HepG2 (cell line): Measurements from ENCODE around the gene PCDHGB3. TPM values are rescaled to one million over a fixed set of nuclear protein-coding genes. Genes with fewer than 3 reads are reported as not detected.

ENCODE experiments used
- ATAC-seq: fragments of 200-7000 bp; cut with Tn5 transposase; 3 replicates; pipeline ENCODE4 v1.9.1; 2020; ENCODE audit warnings: mild to moderate bottlenecking, moderate library complexity
- BruUV-seq: library from RNA; stranded (reverse); fragments of 400-500 nt; replicated peaks from 2 replicates; lab custom pipeline; 2021; lab: Mats Ljungman, UMichigan
- CTCF ChIA-PET: fragments of 300-600 bp; formaldehyde crosslinking; extraction: SDS; loops from one replicate; lab custom pipeline; 2021; ENCODE audit warnings: low total read pairs, inconsistent platforms, low intra/inter-chr PET ratio; lab: Yijun Ruan, JAX
- POLR2A ChIA-PET: fragments of 350-600 bp; sonication (Branson Sonifier 250); formaldehyde crosslinking; loops from one replicate; lab custom pipeline; 2020; ENCODE audit warnings: antibody characterized with exemption, inconsistent platforms; lab: Yijun Ruan, JAX
- DNase-seq: peaks from one replicate; pipeline ENCODE4 v3.0.0-alpha.2; 2015; ENCODE audit warnings: low spot score
- FAIRE-seq: peaks from 3 replicates; lab custom pipeline; 2011; peaks lifted over from hg19 to GRCh38; lab: Jason Lieb, UNC
- H2AFZ ChIP-seq: one replicate; pipeline ENCODE4 v1.6.1; 2011; ENCODE audit warnings: low read length, inconsistent platforms
- H3K27ac ChIP-seq: fragments of 300-600 bp; 3 replicates; pipeline ENCODE4 v1.8.0; 2011; ENCODE audit warnings: mixed run types, mild to moderate bottlenecking, mixed read lengths, low read length, inconsistent platforms; ENCODE audit not compliant: insufficient read depth; ENCODE audit errors: extremely low read length
- H3K27me3 ChIP-seq, 2 experiments: fragments of 200-600 bp in 1 of 2; 2 replicates in 1 of 2; 3 replicates in 1 of 2; pipeline versions ENCODE4 v1.6.0 to v1.8.0; 2011; ENCODE audit warnings: low read length in 2 of 2, mild to moderate bottlenecking in 2 of 2, moderate library complexity in 2 of 2, inconsistent platforms in 1 of 2; ENCODE audit not compliant: insufficient read depth in 2 of 2, control insufficient read depth in 1 of 2
- H3K36me3 ChIP-seq, 2 experiments: fragments of 200-600 bp in 1 of 2; replicated peaks in 1 of 2; 2 replicates in 1 of 2; 3 replicates in 1 of 2; pipeline versions ENCODE4 v1.5.1 to v1.8.0; 2011; ENCODE audit warnings: low read length in 2 of 2, inconsistent platforms in 1 of 2; ENCODE audit not compliant: insufficient read depth in 2 of 2, control insufficient read depth in 1 of 2
- H3K4me1 ChIP-seq: 2 replicates; pipeline ENCODE4 v1.5.1; 2012; ENCODE audit warnings: low read length, inconsistent platforms; ENCODE audit not compliant: insufficient read depth
- H3K4me2 ChIP-seq: 2 replicates; pipeline ENCODE4 v1.6.0; 2011; ENCODE audit warnings: low read depth, low read length, inconsistent platforms
- H3K4me3 ChIP-seq, 3 experiments: fragments of 200-600 bp in 1 of 3; sonication (generic), shearing (Covaris generic) in 1 of 3; replicated peaks in 1 of 3; 2 replicates each; pipeline ENCODE4 v1.5.1; 2011 to 2016; ENCODE audit warnings: low read length in 3 of 3, inconsistent platforms in 2 of 3, low read depth in 2 of 3, mild to moderate bottlenecking in 2 of 3, control low read depth in 1 of 3, mixed read lengths in 1 of 3; ENCODE audit not compliant: insufficient read depth in 1 of 3
- H3K79me2 ChIP-seq: one replicate; pipeline ENCODE4 v1.6.1; 2011; ENCODE audit warnings: low read length, inconsistent platforms; ENCODE audit not compliant: insufficient read depth
- H3K9ac ChIP-seq: 2 replicates; pipeline ENCODE4 v1.6.0; 2011; ENCODE audit warnings: mild to moderate bottlenecking, low read depth, low read length, inconsistent platforms; ENCODE audit not compliant: insufficient read depth
- H3K9me3 ChIP-seq: 2 replicates; pipeline ENCODE4 v1.5.1; 2012; ENCODE audit warnings: mild to moderate bottlenecking, low read length
- H4K20me1 ChIP-seq: 2 replicates; pipeline ENCODE4 v1.6.0; 2011; ENCODE audit warnings: inconsistent platforms, mild to moderate bottlenecking, low read length, moderate library complexity; ENCODE audit not compliant: insufficient read depth
- CENPBD1 ChIP-seq: sonication (generic); formaldehyde crosslinking; IDR thresholded peaks from 2 replicates; pipeline ENCODE4 v1.8.0; 2022; ENCODE audit warnings: missing genetic modification reagents, low read depth, mild to moderate bottlenecking, borderline replicate concordance
- GMEB1 ChIP-seq: sonication (generic); formaldehyde crosslinking; IDR thresholded peaks from 2 replicates; pipeline ENCODE4 v1.5.1; 2020; ENCODE audit warnings: missing genetic modification reagents, mild to moderate bottlenecking, borderline replicate concordance
- MIXL1 ChIP-seq: IDR thresholded peaks from 2 replicates; pipeline ENCODE4 v1.6.1; 2016
- MXD4 ChIP-seq: IDR thresholded peaks from 2 replicates; pipeline ENCODE4 v1.6.1; 2016; ENCODE audit warnings: mild to moderate bottlenecking, missing biosample characterization, missing genetic modification reagents
- PHF20 ChIP-seq: sonication (generic); formaldehyde crosslinking; IDR thresholded peaks from 2 replicates; pipeline ENCODE4 v1.5.0; 2020; ENCODE audit warnings: mild to moderate bottlenecking, missing genetic modification reagents
- SMC3 ChIP-seq: IDR thresholded peaks from 2 replicates; pipeline ENCODE4 v1.6.1; 2011; ENCODE audit warnings: low read length, improper control_type of control experiment
- SP1 ChIP-seq, 2 experiments: fragments of 450-650 bp in 1 of 2; sonication (generic) in 1 of 2; formaldehyde crosslinking in 1 of 2; IDR thresholded peaks; 2 replicates each; pipeline versions ENCODE4 v1.4.0 to v1.6.1; 2016 to 2020; ENCODE audit warnings: missing genetic modification reagents in 1 of 2
- YEATS4 ChIP-seq: sonication (generic); formaldehyde crosslinking; IDR thresholded peaks from 2 replicates; pipeline ENCODE4 v1.4.0; 2020; ENCODE audit warnings: missing genetic modification reagents, borderline replicate concordance
- ZBTB2 ChIP-seq: sonication (generic); formaldehyde crosslinking; IDR thresholded peaks from 2 replicates; pipeline ENCODE4 v1.8.0; 2022; ENCODE audit warnings: low read depth, missing genetic modification reagents
- ZNF335 ChIP-seq: sonication (generic); formaldehyde crosslinking; IDR thresholded peaks from 2 replicates; pipeline ENCODE4 v1.4.0; 2020; ENCODE audit warnings: missing genetic modification reagents
- ZNF432 ChIP-seq: sonication (generic); formaldehyde crosslinking; IDR thresholded peaks from 2 replicates; pipeline ENCODE4 v1.5.0; 2020; ENCODE audit warnings: missing genetic modification reagents, mild to moderate bottlenecking, borderline replicate concordance
- WGBS: methylation state at CpG from one replicate; pipeline ENCODE4 v1.1.6; 2017; ENCODE audit warnings: low lambda C conversion rate; 5-methylcytosine and 5-hydroxymethylcytosine counted together
- in situ Hi-C: cut with HindIII; loops from 2 replicates; pipeline ENCODE4 v1.10.0; 2017; ENCODE audit warnings: low pct_unique_long_range_greater_than_20kb; ENCODE audit not compliant: extremely low pct_ligation_motif_present
- intact Hi-C: fragments of 100-400 bp; cut with micrococcal nuclease; formaldehyde crosslinking; loops from one replicate; pipeline ENCODE4 v1.10.0; 2022; ENCODE audit not compliant: unreplicated experiment
- polyA plus RNA-seq, 8 experiments: library from polyadenylated mRNA; depleted of rRNA in 3 of 8; stranded (reverse) in 7 of 8; unstranded in 1 of 8; fragments of >200 nt; fragmentation: Illumina TruSeq in 4 of 8; extraction: Trizol in 4 of 8; gene quantifications; 2 replicates each; pipeline versions ENCODE4 v1.2.1 to v1.2.3, GENCODE V29; 2011 to 2016; ENCODE audit warnings: low read depth in 4 of 8, missing spikeins in 1 of 8, mixed read lengths in 1 of 8; ENCODE audit not compliant: insufficient read depth in 1 of 8
- total RNA-seq, 5 experiments: library from RNA; depleted of rRNA; stranded (reverse); fragments of >200 nt; fragmentation: Illumina TruSeq; extraction: Trizol; gene quantifications; 2 replicates each; pipeline ENCODE4 v1.2.3, GENCODE V29; 2016; ENCODE audit warnings: low read depth in 1 of 5
- TF ChIP-seq, protein P1 (sequence below): sonication (generic); formaldehyde crosslinking; IDR thresholded peaks from 2 replicates; pipeline ENCODE4 v1.4.0; 2020; ENCODE audit warnings: mild to moderate bottlenecking, missing genetic modification reagents, borderline replicate concordance

Gene PCDHGB3
- total and polyA plus RNA-seq, 2 of the 13 experiments (the other 11 are each of a cell fraction or from before 2014, with no cell fraction given) = 0.40 to 0.44 TPM

DNA sequence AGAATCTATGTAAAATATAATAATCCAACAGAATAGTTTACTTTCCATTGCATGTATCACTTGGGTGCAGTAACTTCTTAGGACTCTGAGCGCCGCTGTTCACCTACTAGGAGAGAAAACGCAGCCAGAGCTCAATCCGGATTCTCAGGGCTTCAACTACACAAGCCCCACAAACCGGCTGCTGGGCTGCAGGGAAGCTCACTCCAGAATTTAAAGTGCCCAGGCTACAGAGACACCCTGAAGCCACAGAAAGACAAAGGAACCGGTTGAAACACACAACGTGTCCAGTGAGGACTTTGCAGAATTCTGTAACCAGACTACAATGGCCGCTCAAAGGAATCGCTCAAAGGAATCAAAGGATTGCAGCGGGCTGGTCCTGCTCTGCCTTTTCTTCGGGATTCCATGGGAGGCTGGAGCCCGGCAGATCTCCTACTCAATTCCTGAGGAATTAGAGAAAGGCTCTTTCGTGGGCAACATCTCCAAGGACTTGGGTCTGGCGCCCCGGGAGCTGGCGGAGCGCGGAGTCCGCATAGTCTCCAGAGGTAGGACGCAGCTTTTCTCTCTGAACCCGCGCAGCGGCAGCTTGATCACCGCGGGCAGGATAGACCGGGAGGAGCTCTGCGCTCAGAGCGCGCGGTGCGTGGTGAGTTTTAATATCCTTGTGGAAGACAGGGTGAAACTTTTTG lies 43.0 kb downstream of the PCDHGB3 start, which contains the start of gene PCDHGA10 (continued):
- no peak for TF ChIP-seq ZNF432 (CRISPR knock-in tag)
- no peak for TF ChIP-seq CENPBD1 (CRISPR knock-in tag)
- TF ChIP-seq SMC3 = peak; percentile 19; the same call in 1 of the 2 replicates

DNA sequence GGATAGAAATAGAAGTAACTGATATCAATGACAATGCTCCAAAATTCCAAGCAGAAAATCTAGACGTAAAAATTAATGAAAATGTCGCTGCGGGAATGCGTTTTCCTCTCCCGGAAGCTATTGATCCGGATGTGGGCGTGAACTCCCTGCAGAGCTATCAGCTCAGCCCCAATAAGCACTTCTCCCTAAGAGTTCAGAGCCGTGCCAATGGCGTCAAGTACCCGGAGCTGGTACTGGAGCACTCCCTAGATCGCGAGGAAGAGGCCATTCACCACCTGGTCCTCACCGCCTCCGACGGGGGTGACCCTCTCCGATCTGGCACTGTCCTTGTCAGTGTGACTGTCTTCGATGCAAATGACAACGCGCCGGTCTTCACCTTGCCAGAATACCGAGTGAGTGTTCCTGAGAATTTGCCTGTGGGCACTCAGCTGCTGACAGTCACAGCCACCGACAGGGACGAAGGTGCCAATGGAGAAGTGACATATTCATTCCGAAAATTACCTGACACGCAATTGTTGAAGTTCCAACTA lies 43.6 kb downstream of the PCDHGB3 start:
- H3K4me3 ChIP-seq = no peak overlapping the region
- no TSS peak for BruUV-seq
- CTCF ChIA-PET = interaction anchor here (1.2 to 1.4 kb wide), 2 partner anchors 111 to 144 kb away, joined by 4 to 5 read pairs; no protein-coding TSS in a partner anchor
- no peak for DNase-seq
- no peaks in the 10 kb centered on the region for H3K36me3 ChIP-seq
- H3K27me3 ChIP-seq = no peaks in the 10 kb centered on the region
- no peak overlapping the region for H3K4me2 ChIP-seq
- POLR2A ChIA-PET = no interaction called here
- in situ Hi-C loops = no loop called here
- H4K20me1 ChIP-seq = no peaks in the 10 kb centered on the region
- no peak for ATAC-seq
- no peak overlapping the region for H2AFZ ChIP-seq
- H3K79me2 ChIP-seq = no peaks in the 10 kb centered on the region
- 77% methylated on average over 22 of the region's 25 CpGs for WGBS
- no peak overlapping the region for H3K27ac ChIP-seq
- intact Hi-C loops = no loop called here
- H3K4me1 ChIP-seq = no peaks in the 10 kb centered on the region
- no peak for FAIRE-seq
- no peak overlapping the region for H3K9ac ChIP-seq
- peaks cover 6% of the 10 kb centered on the region; the same call in 1 of the 2 replicates for H3K9me3 ChIP-seq
- TF ChIP-seq SP1 (IDR thresholded peaks at IDR 0.05) (no peak), SP1 (CRISPR knock-in tag; IDR thresholded peaks at IDR 0.05) (no peak), GMEB1 (CRISPR knock-in tag) (no peak), ZBTB2 (CRISPR knock-in tag) (no peak), MXD4 (CRISPR knock-in tag) (no peak), ZNF335 (no peak), YEATS4 (CRISPR knock-in tag) (no peak), PHF20 (CRISPR knock-in tag) (no peak), MIXL1 (CRISPR knock-in tag) (no peak)
- TF ChIP-seq, protein P1, sequence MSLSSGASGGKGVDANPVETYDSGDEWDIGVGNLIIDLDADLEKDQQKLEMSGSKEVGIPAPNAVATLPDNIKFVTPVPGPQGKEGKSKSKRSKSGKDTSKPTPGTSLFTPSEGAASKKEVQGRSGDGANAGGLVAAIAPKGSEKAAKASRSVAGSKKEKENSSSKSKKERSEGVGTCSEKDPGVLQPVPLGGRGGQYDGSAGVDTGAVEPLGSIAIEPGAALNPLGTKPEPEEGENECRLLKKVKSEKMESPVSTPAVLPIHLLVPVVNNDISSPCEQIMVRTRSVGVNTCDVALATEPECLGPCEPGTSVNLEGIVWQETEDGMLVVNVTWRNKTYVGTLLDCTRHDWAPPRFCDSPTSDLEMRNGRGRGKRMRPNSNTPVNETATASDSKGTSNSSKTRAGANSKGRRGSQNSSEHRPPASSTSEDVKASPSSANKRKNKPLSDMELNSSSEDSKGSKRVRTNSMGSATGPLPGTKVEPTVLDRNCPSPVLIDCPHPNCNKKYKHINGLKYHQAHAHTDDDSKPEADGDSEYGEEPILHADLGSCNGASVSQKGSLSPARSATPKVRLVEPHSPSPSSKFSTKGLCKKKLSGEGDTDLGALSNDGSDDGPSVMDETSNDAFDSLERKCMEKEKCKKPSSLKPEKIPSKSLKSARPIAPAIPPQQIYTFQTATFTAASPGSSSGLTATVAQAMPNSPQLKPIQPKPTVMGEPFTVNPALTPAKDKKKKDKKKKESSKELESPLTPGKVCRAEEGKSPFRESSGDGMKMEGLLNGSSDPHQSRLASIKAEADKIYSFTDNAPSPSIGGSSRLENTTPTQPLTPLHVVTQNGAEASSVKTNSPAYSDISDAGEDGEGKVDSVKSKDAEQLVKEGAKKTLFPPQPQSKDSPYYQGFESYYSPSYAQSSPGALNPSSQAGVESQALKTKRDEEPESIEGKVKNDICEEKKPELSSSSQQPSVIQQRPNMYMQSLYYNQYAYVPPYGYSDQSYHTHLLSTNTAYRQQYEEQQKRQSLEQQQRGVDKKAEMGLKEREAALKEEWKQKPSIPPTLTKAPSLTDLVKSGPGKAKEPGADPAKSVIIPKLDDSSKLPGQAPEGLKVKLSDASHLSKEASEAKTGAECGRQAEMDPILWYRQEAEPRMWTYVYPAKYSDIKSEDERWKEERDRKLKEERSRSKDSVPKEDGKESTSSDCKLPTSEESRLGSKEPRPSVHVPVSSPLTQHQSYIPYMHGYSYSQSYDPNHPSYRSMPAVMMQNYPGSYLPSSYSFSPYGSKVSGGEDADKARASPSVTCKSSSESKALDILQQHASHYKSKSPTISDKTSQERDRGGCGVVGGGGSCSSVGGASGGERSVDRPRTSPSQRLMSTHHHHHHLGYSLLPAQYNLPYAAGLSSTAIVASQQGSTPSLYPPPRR (CRISPR knock-in tag) = no peak
